Uterus (tissue), 4 donors: ENCODE measurements around the gene CRIP1. TPM values are rescaled to one million over a fixed set of nuclear protein-coding genes. Genes with fewer than 3 reads are reported as not detected.

Experiments
- DNase-seq, 2 donors: peaks; one replicate each; pipeline ENCODE4 v3.0.0-alpha.2; 2019 to 2020
- H3K27ac ChIP-seq, 2 donors: fragments of 200-600 bp; sonication (generic); 1 replicate in 1 of 2; 2 replicates in 1 of 2; pipeline ENCODE4 v1.5.1; 2016 to 2018
- H3K27me3 ChIP-seq, 2 donors: fragments of 200-600 bp; sonication (generic); one replicate each; pipeline ENCODE4 v1.5.1; 2018 to 2019; ENCODE audit warnings: control low read depth in 1 of 2
- H3K36me3 ChIP-seq, 2 donors: fragments of 200-600 bp; sonication (generic); one replicate each; pipeline ENCODE4 v1.5.1; 2019; ENCODE audit warnings: control low read depth in 1 of 2
- H3K4me1 ChIP-seq, 2 donors: fragments of 200-600 bp; sonication (generic); one replicate each; pipeline ENCODE4 v1.5.1; 2018 to 2019; ENCODE audit warnings: control low read depth in 1 of 2
- H3K4me3 ChIP-seq, 2 donors: fragments of 200-600 bp; sonication (generic); 1 replicate in 1 of 2; 2 replicates in 1 of 2; pipeline ENCODE4 v1.5.1; 2018 to 2019; ENCODE audit warnings: mild to moderate bottlenecking in 1 of 2
- H3K9me3 ChIP-seq, 2 donors: fragments of 200-600 bp; sonication (generic); one replicate each; pipeline ENCODE4 v1.5.1; 2019; ENCODE audit warnings: control low read depth in 1 of 2
- POLR2A ChIP-seq, 2 donors: fragments of 450-650 bp; IDR thresholded peaks; one replicate each; pipeline ENCODE4 v1.6.1; 2016; ENCODE audit warnings: antibody characterized with exemption in 2 of 2, mild to moderate bottlenecking in 1 of 2, moderate library complexity in 1 of 2
- intact Hi-C: fragments of 100-400 bp; cut with DNase I; formaldehyde crosslinking; loops from one replicate; pipeline ENCODE4 v1.15.1; 2023; ENCODE audit warnings: low total_unique reads
- total RNA-seq, 4 donors: library from RNA; depleted of rRNA in 3 of 4; stranded (reverse); fragments of >200 nt in 3 of 4; gene quantifications; one replicate each; pipeline versions ENCODE4 v1.1.0 to v1.2.4, GENCODE V29; 2014 to 2023
- TF ChIP-seq, protein P1 (sequence below), 4 experiments: fragments of 200-600 bp in 2 of 4; fragments of 450-650 bp in 2 of 4; sonication (generic) in 2 of 4; IDR thresholded peaks; one replicate each; pipeline ENCODE4 v1.5.1; 2016 to 2019; ENCODE audit warnings: antibody characterized with exemption in 4 of 4, mild to moderate bottlenecking in 2 of 4, moderate library complexity in 1 of 4
- donor health status: DM: yes; HTN: yes; CAD: no.

Gene CRIP1
- total RNA-seq, 4 donors from 2014 or later, result 0.51 to 64.7 (median 34.4) TPM

DNA sequence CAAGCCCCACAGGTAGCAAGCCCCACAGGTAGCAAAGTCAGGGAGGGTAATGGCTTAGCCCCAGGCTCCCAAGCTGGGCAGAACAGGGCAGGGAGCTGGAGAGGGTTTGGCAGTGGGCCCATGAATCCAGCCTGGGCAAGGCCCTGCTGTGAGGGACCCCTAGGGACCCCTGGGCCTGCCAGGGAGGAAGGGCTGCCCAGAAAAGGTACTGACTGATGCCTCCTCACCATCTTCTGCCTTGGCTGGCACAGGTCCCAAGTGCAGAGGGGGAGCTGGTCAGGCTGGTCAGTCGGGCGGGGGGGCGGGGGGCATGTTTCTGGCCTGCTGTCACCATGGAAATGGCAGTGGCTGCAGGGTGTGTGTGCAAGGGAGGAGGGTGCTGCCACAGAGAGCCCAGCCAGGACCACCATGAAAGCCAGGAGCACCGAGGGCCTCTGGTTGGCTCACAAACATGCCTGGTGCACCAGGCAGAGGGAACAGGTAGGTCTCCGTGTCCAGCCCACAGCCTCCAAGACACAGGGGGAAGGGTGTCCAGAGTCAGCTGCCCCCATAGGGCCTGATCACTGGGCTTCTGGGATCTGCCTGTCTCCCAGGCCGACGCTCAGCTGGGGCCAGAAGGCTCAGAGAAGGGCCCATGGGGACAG is 13.5 kb upstream of the CRIP1 start:
- intact Hi-C loops, result no loop called here
- Histone ChIP-seq H3K4me3 (peak overlapping the region in 1 of 2 donors; percentile 57), H3K36me3 (no peaks in the 10 kb centered on the region), H3K4me1 (peaks cover 0 to 45% of the 10 kb centered on the region in 2 donors), H3K27me3 (no peaks in the 10 kb centered on the region), H3K9me3 (no peaks in the 10 kb centered on the region), H3K27ac (peak overlapping the region; percentile 72 to 79)
- TF ChIP-seq, protein P1, sequence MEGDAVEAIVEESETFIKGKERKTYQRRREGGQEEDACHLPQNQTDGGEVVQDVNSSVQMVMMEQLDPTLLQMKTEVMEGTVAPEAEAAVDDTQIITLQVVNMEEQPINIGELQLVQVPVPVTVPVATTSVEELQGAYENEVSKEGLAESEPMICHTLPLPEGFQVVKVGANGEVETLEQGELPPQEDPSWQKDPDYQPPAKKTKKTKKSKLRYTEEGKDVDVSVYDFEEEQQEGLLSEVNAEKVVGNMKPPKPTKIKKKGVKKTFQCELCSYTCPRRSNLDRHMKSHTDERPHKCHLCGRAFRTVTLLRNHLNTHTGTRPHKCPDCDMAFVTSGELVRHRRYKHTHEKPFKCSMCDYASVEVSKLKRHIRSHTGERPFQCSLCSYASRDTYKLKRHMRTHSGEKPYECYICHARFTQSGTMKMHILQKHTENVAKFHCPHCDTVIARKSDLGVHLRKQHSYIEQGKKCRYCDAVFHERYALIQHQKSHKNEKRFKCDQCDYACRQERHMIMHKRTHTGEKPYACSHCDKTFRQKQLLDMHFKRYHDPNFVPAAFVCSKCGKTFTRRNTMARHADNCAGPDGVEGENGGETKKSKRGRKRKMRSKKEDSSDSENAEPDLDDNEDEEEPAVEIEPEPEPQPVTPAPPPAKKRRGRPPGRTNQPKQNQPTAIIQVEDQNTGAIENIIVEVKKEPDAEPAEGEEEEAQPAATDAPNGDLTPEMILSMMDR (IDR thresholded peaks at IDR 0.05), result no peak
- TF ChIP-seq POLR2A (IDR thresholded peaks at IDR 0.05), result no peak
- no peak for DNase-seq

DNA sequence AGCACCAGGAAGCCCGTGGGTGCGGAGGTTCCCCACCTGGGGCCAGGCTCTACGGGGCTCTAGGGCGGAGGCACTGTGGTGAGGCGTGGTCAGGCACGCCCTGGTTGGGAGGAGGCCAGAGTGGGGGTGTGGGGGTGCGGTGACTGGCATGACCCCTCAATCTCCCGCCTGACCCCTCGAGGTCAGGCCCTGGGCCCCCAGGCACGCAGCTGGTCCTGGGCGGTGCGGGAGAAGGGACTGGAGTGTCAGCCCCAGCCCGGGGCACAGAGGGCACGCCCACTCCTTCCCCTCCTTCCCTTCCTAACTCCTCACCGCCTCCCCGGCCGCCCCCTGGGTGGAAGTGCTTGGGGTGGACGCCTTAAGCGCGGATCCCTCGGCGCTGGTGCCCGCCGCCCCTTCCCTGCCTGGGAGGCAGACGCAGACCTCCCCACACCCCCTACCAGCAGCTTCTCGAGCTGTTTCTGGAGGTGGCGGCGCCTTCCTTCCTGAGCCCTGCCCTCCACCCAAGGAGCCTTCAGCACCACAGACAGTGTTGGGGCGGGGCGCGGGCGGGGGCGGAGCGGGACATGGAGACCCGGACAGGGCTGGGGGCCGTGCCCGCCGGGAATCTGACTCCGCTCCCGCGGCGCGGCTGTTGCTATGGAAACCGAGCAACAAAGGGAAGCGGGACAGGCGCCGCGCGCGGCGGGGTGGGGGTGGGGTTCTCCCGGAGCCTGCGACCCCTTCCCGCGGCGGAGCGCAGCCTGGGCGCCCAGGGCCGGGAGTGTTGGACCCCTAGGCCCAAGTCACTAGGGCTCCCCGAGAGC is 12.8 kb upstream of the CRIP1 start:
- H3K36me3 ChIP-seq, result no peaks in the 10 kb centered on the region
- H3K9me3 ChIP-seq, result no peaks in the 10 kb centered on the region
- H3K27ac ChIP-seq, result peak overlapping the region; percentile 72 to 79
- intact Hi-C loops, result no loop called here
- peak; percentile 87 to 89 for DNase-seq
- peaks cover 0 to 44% of the 10 kb centered on the region in 2 donors for H3K4me1 ChIP-seq
- TF ChIP-seq, protein P1 (IDR thresholded peaks at IDR 0.05), result no peak
- no peak for TF ChIP-seq POLR2A (IDR thresholded peaks at IDR 0.05)
- H3K27me3 ChIP-seq, result no peaks in the 10 kb centered on the region
- peak overlapping the region; percentile 54 to 57 for H3K4me3 ChIP-seq

DNA sequence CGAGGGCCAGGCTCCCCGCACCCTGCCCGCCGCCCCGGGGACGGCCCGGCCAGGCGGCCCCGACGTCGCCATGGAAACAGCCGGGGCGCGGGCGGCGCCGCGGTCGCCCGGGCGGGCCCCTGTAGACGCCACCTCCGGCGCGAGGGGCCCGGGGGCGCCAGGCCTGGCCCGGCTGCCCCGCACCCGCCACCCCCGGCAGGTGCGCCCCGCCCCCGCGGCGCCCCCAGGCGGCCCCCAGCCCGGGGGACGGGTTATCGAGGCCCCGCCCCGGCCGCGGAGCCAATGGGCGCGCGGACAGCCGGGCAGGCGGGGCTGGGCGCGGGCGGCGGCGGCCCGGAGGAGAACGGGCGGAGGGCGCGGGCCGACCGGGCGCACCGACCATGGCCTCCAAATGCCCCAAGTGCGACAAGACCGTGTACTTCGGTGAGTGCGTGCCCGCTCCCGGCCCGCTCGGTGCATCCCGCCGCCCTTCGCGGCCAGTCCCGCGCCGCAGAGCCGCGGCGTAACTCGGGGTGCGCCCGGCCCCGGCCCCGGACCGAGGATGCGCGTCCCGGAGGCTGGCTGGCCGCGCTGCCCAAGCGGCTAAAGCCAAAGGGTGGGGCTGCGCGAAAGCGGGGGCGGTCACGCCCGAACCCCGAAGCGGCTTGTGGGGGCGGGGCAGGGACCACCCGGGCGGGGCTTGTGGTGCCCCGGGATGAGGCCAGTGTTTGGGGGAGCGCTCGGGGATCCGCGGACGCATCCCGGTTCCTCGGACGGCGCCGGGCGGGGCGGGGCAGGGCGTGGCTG is 12.0 kb upstream of the CRIP1 start, which contains the start of gene CRIP2:
TSS of gene CRIP2 (plus strand) at position 339 of the 786 bp plus-strand sequence. CDS start at position 381, 42 bp downstream.
- H3K4me3 ChIP-seq, result peak within 1 kb of the TSS; percentile 54 to 57
- intact Hi-C loops, result no loop called here
- H3K27ac ChIP-seq, result peak within 1 kb of the TSS; percentile 76 to 79
- H3K9me3 ChIP-seq, result no peaks in the 10 kb centered on the region
- H3K36me3 ChIP-seq, result no peaks in the 10 kb centered on the region
- peak; percentile 42 to 83 for TF ChIP-seq POLR2A (IDR thresholded peaks at IDR 0.05)
- TF ChIP-seq, protein P1 (IDR thresholded peaks at IDR 0.05), result no peak
- H3K27me3 ChIP-seq, result no peaks in the 10 kb centered on the region
- peak in 1 of 2 donors; percentile 47 for DNase-seq
- peaks cover 0 to 40% of the 10 kb centered on the region in 2 donors for H3K4me1 ChIP-seq

DNA sequence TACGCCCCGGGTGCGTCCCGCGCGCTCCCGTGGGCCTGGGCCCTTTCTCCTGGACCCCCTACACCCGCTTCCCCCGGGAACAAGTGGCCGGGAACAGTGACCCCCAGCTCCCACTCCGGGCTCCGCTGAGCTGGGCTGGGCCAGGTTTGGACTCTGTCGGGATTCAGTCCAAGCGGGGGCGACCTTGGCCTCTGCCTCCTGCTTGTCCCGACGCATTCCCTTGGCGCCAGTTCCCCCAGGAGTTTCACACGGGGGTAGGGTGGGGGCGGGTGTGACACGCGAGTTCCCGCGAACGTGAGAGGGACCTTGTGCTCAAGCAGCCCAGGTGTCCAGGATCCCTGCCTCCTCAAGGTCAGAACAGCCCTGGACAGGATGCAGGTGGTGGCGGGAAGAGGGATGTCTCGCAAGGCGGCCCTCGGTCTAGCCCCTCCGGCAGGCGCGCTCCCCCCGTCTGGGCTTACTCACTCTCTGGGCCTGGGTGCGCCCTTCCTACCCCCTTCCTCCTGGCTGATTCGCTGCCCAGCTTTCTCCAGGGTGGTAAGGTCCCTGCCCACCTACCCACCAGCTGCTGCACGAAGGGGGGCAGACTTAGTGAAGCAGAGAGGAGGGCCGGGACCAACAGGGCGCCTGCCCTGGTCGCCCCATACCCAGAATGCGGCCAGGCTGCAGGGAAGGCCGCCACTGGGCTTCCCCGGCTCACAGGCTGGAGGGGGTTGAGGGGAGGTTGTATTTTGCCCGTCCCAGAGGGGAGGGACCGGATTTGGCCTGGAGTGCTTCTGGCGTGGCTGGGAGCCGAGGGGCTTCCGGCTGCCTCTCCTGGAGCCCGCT is 11.2 kb upstream of the CRIP1 start:
- peak; percentile 54 to 57 for DNase-seq
- H3K9me3 ChIP-seq, result no peaks in the 10 kb centered on the region
- no peaks in the 10 kb centered on the region for H3K36me3 ChIP-seq
- H3K27me3 ChIP-seq, result no peaks in the 10 kb centered on the region
- H3K27ac ChIP-seq, result peak overlapping the region; percentile 76 to 79
- intact Hi-C loops, result no loop called here
- peak overlapping the region; percentile 49 to 57 for H3K4me3 ChIP-seq
- peaks cover 0 to 43% of the 10 kb centered on the region in 2 donors for H3K4me1 ChIP-seq
- no peak for TF ChIP-seq POLR2A (IDR thresholded peaks at IDR 0.05)
- TF ChIP-seq, protein P1 (IDR thresholded peaks at IDR 0.05), result no peak
